HCT116 (cell line): ENCODE results near the gene SPPL2B. TPM values are rescaled to one million over a fixed set of nuclear protein-coding genes. Genes with fewer than 3 reads are reported as not detected.

Source experiments
- ATAC-seq: fragments of 200-7000 bp; cut with Tn5 transposase; 2 replicates; pipeline ENCODE4 v1.9.1; 2020; ENCODE audit warnings: mild to moderate bottlenecking, moderate library complexity
- BruUV-seq: library from RNA; stranded (reverse); fragments of 400-500 nt; replicated peaks from 2 replicates; lab custom pipeline; 2021; lab: Mats Ljungman, UMichigan
- CTCF ChIA-PET: fragments of 300-600 bp; sonication (Branson Sonifier 250); formaldehyde crosslinking; loops from one replicate; lab custom pipeline; 2021; ENCODE audit warnings: antibody characterized with exemption; lab: Charles Lee
- POLR2A ChIA-PET: fragments of 300-600, 350-600 bp; sonication (Branson Sonifier 250); formaldehyde crosslinking; loops from one replicate; lab custom pipeline; 2021; ENCODE audit warnings: antibody characterized with exemption; lab: Charles Lee
- RAD21 ChIA-PET, 2 experiments: fragments of 300-600 bp; sonication (Branson Sonifier 250); formaldehyde crosslinking; loops; one replicate each; lab custom pipeline; 2023; ENCODE audit warnings: low total read pairs in 2 of 2; ENCODE audit not compliant: uncharacterized antibody in 2 of 2, unreplicated experiment in 2 of 2, low non-redundant PET in 1 of 2; lab: Charles Lee
- DNase-seq: peaks from one replicate; pipeline ENCODE4 v3.0.0-alpha.2; 2010; ENCODE audit warnings: low read depth, low spot score
- H2AFZ ChIP-seq: fragments of 200-600 bp; shearing (Covaris generic), sonication (generic); 2 replicates; pipeline ENCODE4 v1.6.1; 2017; ENCODE audit warnings: low read depth, mixed run types, mixed read lengths, antibody characterized with exemption, low read length; ENCODE audit not compliant: poor library complexity, severe bottlenecking
- H3K27ac ChIP-seq: 2 replicates; pipeline ENCODE4 v1.5.1; 2012; ENCODE audit warnings: low read depth, low read length
- H3K27me3 ChIP-seq: fragments of 200-600 bp; sonication (generic); 2 replicates; pipeline ENCODE4 v1.6.1; 2016; ENCODE audit warnings: mixed run types, low read length, mixed read lengths; ENCODE audit not compliant: insufficient read depth
- H3K36me3 ChIP-seq, 2 experiments: fragments of 200-500 bp in 1 of 2; fragments of 200-600 bp in 1 of 2; sonication (Bioruptor generic) in 1 of 2; sonication (generic) in 1 of 2; 2 replicates each; pipeline versions ENCODE4 v1.5.1 to v1.6.1; 2014 to 2016; ENCODE audit warnings: low read length in 2 of 2, inconsistent platforms in 1 of 2, mixed read lengths in 1 of 2, mixed run types in 1 of 2; ENCODE audit not compliant: insufficient read depth in 2 of 2, control insufficient read depth in 1 of 2
- H3K4me1 ChIP-seq, 2 experiments: fragments of 200-600 bp in 1 of 2; sonication (generic) in 1 of 2; 2 replicates each; pipeline versions ENCODE4 v1.5.1 to v1.6.1; 2012 to 2017; ENCODE audit warnings: low read length in 2 of 2, inconsistent platforms in 1 of 2, mild to moderate bottlenecking in 1 of 2, mixed read lengths in 1 of 2, mixed run types in 1 of 2, moderate library complexity in 1 of 2; ENCODE audit not compliant: insufficient read depth in 2 of 2, control insufficient read depth in 1 of 2
- H3K4me2 ChIP-seq: fragments of 200-600 bp; sonication (generic); 2 replicates; pipeline ENCODE4 v1.6.1; 2017; ENCODE audit warnings: mixed run types, low read length, mixed read lengths
- H3K4me3 ChIP-seq, 2 experiments: fragments of 200-600 bp in 1 of 2; sonication (generic) in 1 of 2; replicated peaks in 1 of 2; 2 replicates each; pipeline ENCODE4 v1.5.1; 2011 to 2016; ENCODE audit warnings: low read length in 2 of 2, control low read depth in 1 of 2, low read depth in 1 of 2, mild to moderate bottlenecking in 1 of 2, mixed read lengths in 1 of 2, mixed run types in 1 of 2
- H3K79me2 ChIP-seq: fragments of 200-600 bp; sonication (generic); 2 replicates; pipeline ENCODE4 v1.6.1; 2017; ENCODE audit warnings: mild to moderate bottlenecking, mixed run types, low read length, moderate library complexity, mixed read lengths; ENCODE audit not compliant: insufficient read depth
- H3K9ac ChIP-seq: fragments of 200-600 bp; sonication (generic); 2 replicates; pipeline ENCODE4 v1.6.1; 2016; ENCODE audit warnings: low read length, mixed read lengths
- H3K9me2 ChIP-seq: fragments of 200-600 bp; sonication (generic), shearing (Covaris generic); 2 replicates; pipeline ENCODE4 v1.6.1; 2017; ENCODE audit warnings: mixed run types, mild to moderate bottlenecking, moderate library complexity; ENCODE audit not compliant: insufficient read depth
- H3K9me3 ChIP-seq, 2 experiments: fragments of 200-500 bp in 1 of 2; fragments of 200-600 bp in 1 of 2; sonication (Bioruptor generic) in 1 of 2; sonication (generic) in 1 of 2; 2 replicates each; pipeline ENCODE4 v1.6.1; 2014 to 2017; ENCODE audit warnings: low read length in 2 of 2, mixed read lengths in 2 of 2, inconsistent platforms in 1 of 2, low read depth in 1 of 2, mild to moderate bottlenecking in 1 of 2, mixed run types in 1 of 2, moderate library complexity in 1 of 2; ENCODE audit not compliant: control insufficient read depth in 1 of 2, insufficient read depth in 1 of 2
- H4K20me1 ChIP-seq: fragments of 200-600 bp; sonication (generic), shearing (Covaris generic); 2 replicates; pipeline ENCODE4 v1.6.1; 2017; ENCODE audit warnings: mixed run types, mild to moderate bottlenecking, moderate library complexity; ENCODE audit not compliant: insufficient read depth
- CBX3 ChIP-seq: IDR thresholded peaks from 2 replicates; pipeline ENCODE4 v1.6.1; 2012; ENCODE audit warnings: low read depth
- EGR1 ChIP-seq: IDR thresholded peaks from 2 replicates; pipeline ENCODE4 v1.6.1; 2012; ENCODE audit warnings: low read depth
- EZH2 ChIP-seq: fragments of 200-600 bp; sonication (generic); IDR thresholded peaks from 2 replicates; pipeline ENCODE4 v1.6.1; 2017; ENCODE audit warnings: antibody characterized with exemption, mixed run types
- POLR2A ChIP-seq: IDR thresholded peaks from 2 replicates; pipeline ENCODE4 v1.7.0; 2011; ENCODE audit warnings: borderline replicate concordance; ENCODE audit not compliant: insufficient read depth, insufficient read length; ENCODE audit errors: extremely low read depth
- POLR2AphosphoS5 ChIP-seq: IDR thresholded peaks from 2 replicates; pipeline ENCODE4 v1.6.1; 2011; ENCODE audit warnings: mild to moderate bottlenecking, low read depth, low read length, moderate library complexity
- RAD21 ChIP-seq: IDR thresholded peaks from 2 replicates; pipeline ENCODE4 v1.6.1; 2012; ENCODE audit warnings: low read depth, mild to moderate bottlenecking
- SRF ChIP-seq: IDR thresholded peaks from 2 replicates; pipeline ENCODE4 v1.6.1; 2012; ENCODE audit warnings: low read depth
- TCF7L2 ChIP-seq: IDR thresholded peaks from 2 replicates; pipeline ENCODE4 v1.7.0; 2011; ENCODE audit warnings: borderline replicate concordance, inconsistent platforms; ENCODE audit not compliant: insufficient read depth, insufficient read length; ENCODE audit errors: extremely low read depth
- YY1 ChIP-seq: IDR thresholded peaks from 2 replicates; pipeline ENCODE4 v1.6.1; 2011; ENCODE audit warnings: low read length, low read depth, moderate library complexity, mild to moderate bottlenecking; ENCODE audit not compliant: insufficient replicate concordance; ENCODE audit errors: extremely low read depth
- ZBTB33 ChIP-seq: IDR thresholded peaks from 2 replicates; pipeline ENCODE4 v1.6.1; 2011; ENCODE audit warnings: mild to moderate bottlenecking, low read length, moderate library complexity; ENCODE audit not compliant: insufficient replicate concordance; ENCODE audit errors: extremely low read depth
- ZFX ChIP-seq: fragments of 450-650 bp; IDR thresholded peaks from 2 replicates; pipeline ENCODE4 v1.6.1; 2017
- intact Hi-C: fragments of 100-400 bp; cut with micrococcal nuclease; formaldehyde crosslinking; loops from 2 replicates; pipeline ENCODE4 v1.10.0; 2022
- total RNA-seq: library from RNA; stranded (reverse); gene quantifications from one replicate; pipeline ENCODE4 v1.2.1, GENCODE V29; 2021; ENCODE audit not compliant: unreplicated experiment
- TF ChIP-seq, protein P1 (sequence below): IDR thresholded peaks from 2 replicates; pipeline ENCODE4 v1.6.1; 2012
- TF ChIP-seq, protein P2 (sequence below), 3 experiments: fragments of 200-600 bp in 1 of 3; sonication (generic) in 1 of 3; IDR thresholded peaks in 2 of 3; conservative IDR thresholded peaks in 1 of 3; 2 replicates each; pipeline ENCODE4 v1.5.1; 2012 to 2017; ENCODE audit warnings: low read depth in 2 of 3, low read length in 2 of 3, antibody characterized with exemption in 1 of 3, borderline replicate concordance in 1 of 3, control low read depth in 1 of 3, mild to moderate bottlenecking in 1 of 3, mixed read lengths in 1 of 3, mixed run types in 1 of 3, moderate library complexity in 1 of 3; ENCODE audit not compliant: insufficient read depth in 1 of 3

SPPL2B gene
- total RNA-seq, 1 experiment from 2014 or later, result 83.1 TPM

DNA sequence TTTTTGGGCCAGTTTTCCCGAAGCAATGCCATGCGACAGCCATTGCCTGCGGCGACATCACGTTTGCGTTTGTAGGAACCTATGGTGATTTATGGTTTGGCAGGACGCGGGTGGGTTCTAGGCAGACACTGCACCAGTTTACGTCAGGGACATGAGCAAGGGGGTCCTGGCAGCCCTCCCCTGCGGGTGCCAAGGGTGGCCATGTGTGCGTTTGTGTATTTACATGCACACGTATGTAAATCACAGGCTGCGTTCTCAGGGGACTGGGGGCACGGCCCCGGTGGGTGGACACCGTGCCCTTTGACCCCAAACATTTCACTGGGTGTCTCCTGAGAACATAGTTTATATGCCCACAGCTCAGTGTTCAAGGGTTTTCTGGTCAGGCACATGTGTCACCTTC is 22.2 kb downstream of the SPPL2B start:
- TF ChIP-seq YY1, result no peak
- TF ChIP-seq POLR2AphosphoS5, result no peak
- no peak for TF ChIP-seq ZBTB33
- TF ChIP-seq TCF7L2, result no peak
- TF ChIP-seq ZFX, result no peak
- TF ChIP-seq, protein P1, sequence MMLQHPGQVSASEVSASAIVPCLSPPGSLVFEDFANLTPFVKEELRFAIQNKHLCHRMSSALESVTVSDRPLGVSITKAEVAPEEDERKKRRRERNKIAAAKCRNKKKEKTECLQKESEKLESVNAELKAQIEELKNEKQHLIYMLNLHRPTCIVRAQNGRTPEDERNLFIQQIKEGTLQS, result no peak
- no peak for TF ChIP-seq CBX3
- CTCF ChIA-PET, result no interaction called here
- H3K4me3 ChIP-seq, result no peak overlapping the region
- no peak overlapping the region for H3K27ac ChIP-seq
- intact Hi-C loops, result no loop called here
- no peaks in the 10 kb centered on the region for H3K9me3 ChIP-seq
- no TSS peak for BruUV-seq
- no peaks in the 10 kb centered on the region for H3K9me2 ChIP-seq
- H3K4me1 ChIP-seq, result peaks cover 3 to 6% of the 10 kb centered on the region in 2 experiments; a peak in 3 of 4 replicates
- POLR2A ChIA-PET, result no interaction called here
- H3K9ac ChIP-seq, result no peak overlapping the region
- ATAC-seq, result no peak
- no peaks in the 10 kb centered on the region for H3K79me2 ChIP-seq
- RAD21 ChIA-PET, result no interaction called here
- H2AFZ ChIP-seq, result no peak overlapping the region
- H3K4me2 ChIP-seq, result no peak overlapping the region
- no peaks in the 10 kb centered on the region for H3K27me3 ChIP-seq
- no peaks in the 10 kb centered on the region; a peak in 1 of 4 replicates for H3K36me3 ChIP-seq
- no peaks in the 10 kb centered on the region for H4K20me1 ChIP-seq
- DNase-seq, result no peak

DNA sequence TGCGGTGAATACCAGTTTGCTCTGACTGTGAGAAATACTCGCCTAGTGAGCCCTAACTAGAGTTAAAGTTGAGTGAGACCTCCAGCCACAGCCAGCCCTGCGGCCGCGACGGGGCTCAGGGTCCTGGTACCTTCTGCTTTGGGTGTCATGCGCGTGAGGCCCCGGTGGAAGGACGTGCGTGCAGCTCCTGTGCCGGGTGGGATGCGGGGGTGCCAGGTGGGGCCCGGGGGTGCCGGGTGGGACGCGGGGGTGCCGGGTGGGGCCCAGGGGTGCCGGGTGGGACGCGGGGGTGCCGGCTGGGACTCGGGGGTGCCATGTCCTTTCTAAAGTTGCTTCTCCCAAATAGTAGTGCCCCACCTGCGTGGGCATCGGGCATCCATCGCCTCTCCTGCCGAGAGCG is 23.1 kb downstream of the SPPL2B start:
- Histone ChIP-seq H3K4me1 (no peaks in the 10 kb centered on the region), H3K36me3 (no peaks in the 10 kb centered on the region; a peak in 1 of 4 replicates), H3K9me3 (no peaks in the 10 kb centered on the region), H3K79me2 (no peaks in the 10 kb centered on the region), H2AFZ (no peak overlapping the region), H3K9ac (no peak overlapping the region), H3K9me2 (no peaks in the 10 kb centered on the region), H3K4me2 (no peak overlapping the region), H3K27ac (no peak overlapping the region), H3K4me3 (no peak overlapping the region), H4K20me1 (no peaks in the 10 kb centered on the region), H3K27me3 (no peaks in the 10 kb centered on the region)
- no peak for ATAC-seq
- no peak for DNase-seq
- intact Hi-C loops, result no loop called here
- no peak for TF ChIP-seq TCF7L2
- TF ChIP-seq POLR2A, result no peak
- TF ChIP-seq, protein P2, sequence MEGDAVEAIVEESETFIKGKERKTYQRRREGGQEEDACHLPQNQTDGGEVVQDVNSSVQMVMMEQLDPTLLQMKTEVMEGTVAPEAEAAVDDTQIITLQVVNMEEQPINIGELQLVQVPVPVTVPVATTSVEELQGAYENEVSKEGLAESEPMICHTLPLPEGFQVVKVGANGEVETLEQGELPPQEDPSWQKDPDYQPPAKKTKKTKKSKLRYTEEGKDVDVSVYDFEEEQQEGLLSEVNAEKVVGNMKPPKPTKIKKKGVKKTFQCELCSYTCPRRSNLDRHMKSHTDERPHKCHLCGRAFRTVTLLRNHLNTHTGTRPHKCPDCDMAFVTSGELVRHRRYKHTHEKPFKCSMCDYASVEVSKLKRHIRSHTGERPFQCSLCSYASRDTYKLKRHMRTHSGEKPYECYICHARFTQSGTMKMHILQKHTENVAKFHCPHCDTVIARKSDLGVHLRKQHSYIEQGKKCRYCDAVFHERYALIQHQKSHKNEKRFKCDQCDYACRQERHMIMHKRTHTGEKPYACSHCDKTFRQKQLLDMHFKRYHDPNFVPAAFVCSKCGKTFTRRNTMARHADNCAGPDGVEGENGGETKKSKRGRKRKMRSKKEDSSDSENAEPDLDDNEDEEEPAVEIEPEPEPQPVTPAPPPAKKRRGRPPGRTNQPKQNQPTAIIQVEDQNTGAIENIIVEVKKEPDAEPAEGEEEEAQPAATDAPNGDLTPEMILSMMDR (IDR thresholded peaks at IDR 0.05 in 2 of 3, conservative IDR thresholded peaks at IDR 0.05 in 1 of 3; ENCODE audit: borderline replicate concordance in 1 of 3, insufficient read depth in 1 of 3, low read depth in 2 of 3, low read length in 2 of 3), result no peak
- no peak for TF ChIP-seq RAD21
- TF ChIP-seq SRF, result no peak
- TF ChIP-seq EZH2, result no peak
- TF ChIP-seq ZBTB33, result no peak
- no peak for TF ChIP-seq EGR1
- CTCF ChIA-PET, result no interaction called here
- RAD21 ChIA-PET, result no interaction called here
- POLR2A ChIA-PET, result no interaction called here
- no TSS peak for BruUV-seq
